GM19455 (cell line): ENCODE measurements around the gene ATP6AP1.
A peak's percentile ranks its signal among the peaks of the same experiment; 100 is the strongest.

ENCODE experiments used
- ATAC-seq: cut with Tn5 transposase; IDR thresholded peaks from one replicate; pipeline ENCODE4 v1.9.1; 2021; ENCODE audit not compliant: unreplicated experiment

ATP6AP1 gene

GRCh38 chrX:154446430-154446829 lies 18.0 kb downstream of the ATP6AP1 start:
- ATAC-seq, result no peak

- no peak for ATAC-seq
These were observed 20.0 kb downstream of the ATP6AP1 start for GRCh38 chrX:154448484-154448883.

GRCh38 chrX:154449618-154450017 lies 21.1 kb downstream of the ATP6AP1 start:
- ATAC-seq, result no peak

DNA sequence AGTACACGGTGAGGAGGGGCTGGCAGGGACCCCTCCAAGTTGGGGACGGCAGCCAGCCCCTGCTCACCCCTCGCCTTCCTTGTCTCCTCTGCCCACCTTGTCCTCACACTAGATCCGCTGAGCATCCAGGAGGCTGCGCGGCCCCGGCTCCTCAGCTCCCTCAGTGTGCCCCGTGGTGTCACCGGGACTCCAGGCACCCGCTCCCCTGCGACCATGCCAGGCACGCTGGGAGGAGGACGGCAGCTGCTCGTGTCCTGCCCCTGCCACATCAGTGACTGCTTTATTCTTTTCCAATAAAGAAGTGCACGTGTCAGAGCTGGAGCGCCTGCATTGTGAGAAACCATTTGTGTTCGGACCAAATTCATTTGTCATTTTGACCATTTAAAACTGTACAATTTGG lies 21.8 kb downstream of the ATP6AP1 start:
- ATAC-seq, result no peak

GRCh38 chrX:154452823-154453222 lies 24.3 kb downstream of the ATP6AP1 start:
- no peak for ATAC-seq

DNA sequence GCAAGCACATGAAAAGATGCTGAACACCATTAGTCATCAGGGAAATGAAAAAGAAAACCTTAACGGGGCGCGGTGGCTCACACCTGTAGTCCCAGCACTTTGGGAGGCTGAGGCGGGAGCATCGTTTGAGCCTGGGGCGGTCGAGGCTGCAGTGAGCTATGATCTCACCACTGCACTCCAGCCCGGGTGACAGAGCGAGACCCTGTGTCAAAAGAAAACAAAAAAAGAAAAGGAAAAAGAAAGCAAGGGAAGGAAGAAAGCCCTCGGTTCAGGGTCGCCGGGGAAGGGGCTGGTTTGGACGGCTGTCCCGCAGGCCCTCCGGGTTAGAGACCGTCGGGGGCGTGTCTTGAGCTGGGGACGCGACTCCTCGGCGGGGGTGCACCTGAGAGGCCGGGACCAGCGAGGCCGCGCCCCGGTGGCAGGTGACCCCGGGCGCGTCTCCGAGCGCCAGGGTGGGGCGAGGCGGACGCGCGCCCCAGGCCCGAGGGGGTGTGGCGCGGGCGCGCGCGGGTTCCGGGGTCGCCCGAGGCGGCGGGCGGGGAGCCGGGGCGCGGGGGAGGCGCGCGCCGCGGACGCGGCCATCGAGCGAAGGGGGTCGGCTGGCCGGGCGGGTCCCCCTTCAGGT lies 29.1 kb downstream of the ATP6AP1 start:
- ATAC-seq, result peak; percentile 33

DNA sequence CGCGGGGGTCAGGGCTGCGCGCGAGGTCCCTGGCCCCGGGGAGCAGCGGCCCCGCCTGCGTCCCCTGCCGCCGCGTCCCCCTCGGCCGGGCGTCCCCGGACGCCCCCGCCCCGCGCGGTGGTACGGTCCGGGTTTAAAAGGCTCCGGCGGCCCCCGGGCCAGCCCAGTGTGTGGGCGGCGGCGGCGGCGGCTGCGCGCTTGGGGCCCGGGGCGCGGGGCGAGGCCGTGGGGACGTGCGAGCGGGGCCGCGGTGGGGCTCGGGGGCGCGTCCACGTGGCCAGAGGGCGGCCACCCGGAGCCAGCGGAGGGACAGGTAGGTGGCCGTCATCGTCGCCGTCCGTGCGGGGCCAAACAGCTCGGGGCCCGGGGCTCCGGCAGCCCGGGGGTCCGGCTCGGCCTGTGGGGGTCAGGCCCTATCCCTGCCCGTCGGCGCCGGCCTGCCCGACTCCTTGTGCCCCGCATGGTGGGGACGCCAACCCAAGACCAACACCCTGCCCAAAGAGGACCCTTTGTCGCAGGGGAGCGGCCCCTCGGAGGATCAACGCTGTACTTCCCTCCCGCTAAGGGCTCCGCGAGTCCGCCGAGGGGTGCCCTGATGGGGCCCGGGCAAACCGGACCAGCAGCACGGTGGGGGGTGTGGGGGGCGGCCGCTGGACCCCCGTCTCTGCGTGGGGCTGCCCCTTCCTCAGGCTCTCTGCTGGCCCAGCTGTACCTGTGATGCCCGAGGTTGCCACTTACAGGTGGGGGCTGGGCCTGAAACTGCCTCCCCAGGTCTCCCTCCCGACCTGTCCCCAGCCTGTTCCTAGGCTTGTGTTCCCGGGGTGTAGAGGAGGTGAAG lies 29.9 kb downstream of the ATP6AP1 start, which contains the start of gene PLXNA3:
TSS of gene PLXNA3 (plus strand) at position 166 of the 838 bp plus-strand sequence. CDS start 1,903 bp downstream, outside the sequence.
- peak; percentile 50 for ATAC-seq

DNA sequence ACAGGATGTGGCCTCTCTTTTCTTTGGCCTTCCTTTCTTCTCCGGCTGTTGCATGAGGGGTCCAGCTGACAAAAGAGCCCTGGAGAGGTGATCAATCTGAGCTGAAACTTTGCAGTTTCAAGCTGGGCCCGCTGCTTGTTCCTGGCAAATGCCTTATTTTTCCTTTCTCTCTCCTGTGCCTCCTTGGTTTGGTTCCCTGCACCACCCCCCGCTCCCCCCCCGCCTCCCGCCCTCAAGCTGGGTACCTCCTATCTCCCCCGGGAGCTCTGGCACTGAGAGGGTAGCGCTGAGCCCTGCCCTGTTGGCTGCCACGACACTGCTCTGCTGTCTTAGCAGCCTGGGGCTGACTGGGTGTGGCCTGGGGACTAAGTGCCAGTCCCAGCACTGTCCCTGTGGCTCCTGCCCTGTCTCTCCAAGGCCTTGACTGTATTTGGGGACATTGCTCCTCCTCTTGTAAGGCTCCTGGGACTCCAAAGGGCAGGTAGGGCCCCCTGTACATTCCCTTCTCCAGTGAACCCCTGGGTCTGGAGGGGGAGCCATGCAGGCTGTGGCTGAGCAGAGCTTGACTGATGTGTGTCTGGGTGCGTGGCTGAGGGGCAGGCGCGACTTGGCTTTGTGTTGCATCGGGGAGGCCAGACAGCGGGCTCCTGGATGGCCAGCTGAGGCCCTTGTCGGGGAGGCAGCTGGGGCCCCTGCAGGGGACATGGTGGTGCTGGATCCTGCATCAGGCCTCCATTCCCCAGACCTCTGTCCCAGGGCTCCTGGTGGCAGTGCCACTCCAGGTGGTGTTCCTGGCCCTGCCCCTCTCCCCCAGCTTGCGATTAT lies 30.7 kb downstream of the ATP6AP1 start:
- no peak for ATAC-seq

DNA sequence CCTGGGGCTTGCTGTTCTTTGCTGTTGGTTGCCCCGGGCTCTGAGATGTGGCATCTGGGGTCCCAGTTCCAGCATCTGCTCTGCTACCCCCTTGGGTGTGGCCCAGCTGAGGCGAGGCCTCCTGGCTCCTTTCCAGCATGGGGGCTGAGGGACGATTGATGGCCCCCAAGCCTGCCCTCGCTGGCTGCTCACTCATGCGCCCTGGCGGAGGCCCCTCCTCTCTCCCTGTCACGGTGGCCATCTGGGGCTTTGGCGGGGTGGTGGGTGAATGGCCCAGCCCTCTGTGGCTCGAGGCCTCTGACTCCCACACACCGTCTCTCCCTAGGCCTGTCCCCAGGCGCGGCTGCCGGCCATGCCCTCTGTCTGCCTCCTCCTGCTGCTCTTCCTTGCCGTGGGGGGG lies 31.4 kb downstream of the ATP6AP1 start:
- no peak for ATAC-seq

DNA sequence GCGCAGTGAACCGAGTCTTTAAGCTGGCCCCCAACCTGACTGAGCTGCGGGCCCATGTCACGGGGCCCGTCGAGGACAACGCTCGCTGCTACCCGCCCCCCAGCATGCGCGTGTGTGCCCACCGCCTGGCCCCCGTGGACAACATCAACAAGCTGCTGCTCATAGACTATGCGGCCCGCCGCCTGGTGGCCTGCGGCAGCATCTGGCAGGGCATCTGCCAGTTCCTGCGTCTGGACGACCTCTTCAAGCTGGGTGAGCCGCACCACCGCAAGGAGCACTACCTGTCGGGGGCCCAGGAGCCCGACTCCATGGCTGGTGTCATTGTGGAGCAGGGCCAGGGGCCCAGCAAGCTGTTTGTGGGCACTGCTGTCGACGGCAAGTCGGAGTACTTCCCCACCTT lies 31.8 kb downstream of the ATP6AP1 start:
- no peak for ATAC-seq

DNA sequence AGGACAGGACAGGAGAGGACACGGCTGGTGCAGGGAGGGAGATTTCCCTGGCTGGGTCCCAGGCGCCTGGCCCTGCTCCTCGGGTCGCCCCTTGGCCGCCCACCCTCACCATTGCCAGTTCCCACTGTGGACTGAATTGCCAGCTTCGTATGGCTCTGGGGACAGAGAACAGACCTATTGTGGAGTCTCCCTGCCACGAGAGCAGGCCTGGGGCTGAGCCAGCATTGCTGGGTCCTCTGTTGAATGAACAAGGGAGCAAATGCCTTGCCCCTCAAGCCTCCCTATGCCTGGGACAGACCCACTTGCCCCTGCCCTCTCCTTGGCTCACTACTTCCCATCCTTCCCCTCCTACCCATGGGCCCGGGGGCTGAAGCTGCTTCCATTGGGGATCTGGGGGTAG lies 33.9 kb downstream of the ATP6AP1 start:
- no peak for ATAC-seq

DNA sequence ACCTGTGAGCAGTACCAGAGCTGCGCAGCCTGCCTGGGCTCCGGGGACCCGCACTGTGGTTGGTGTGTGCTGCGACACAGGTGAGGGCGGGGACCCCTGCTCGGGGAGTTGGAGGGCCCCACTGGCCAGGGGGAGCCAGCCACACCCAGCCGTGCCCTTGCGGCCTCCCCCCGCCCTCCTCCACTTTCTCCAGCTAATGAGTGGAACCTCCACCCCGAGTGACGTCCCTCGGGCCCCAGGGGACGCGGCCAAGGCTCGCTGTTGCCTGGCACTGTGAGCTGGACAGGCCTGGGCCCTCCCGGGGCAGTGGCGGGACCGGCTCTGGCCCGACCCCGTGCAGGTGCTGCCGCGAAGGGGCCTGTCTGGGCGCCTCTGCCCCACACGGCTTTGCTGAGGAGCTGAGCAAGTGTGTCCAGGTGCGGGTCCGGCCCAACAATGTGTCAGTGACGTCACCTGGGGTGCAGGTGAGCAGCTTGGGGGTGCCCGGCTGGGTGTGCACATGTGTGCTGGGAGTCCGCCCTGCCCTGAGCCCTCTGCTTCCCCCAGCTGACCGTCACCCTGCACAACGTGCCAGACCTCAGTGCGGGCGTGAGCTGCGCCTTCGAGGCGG lies 35.2 kb downstream of the ATP6AP1 start:
- no peak for ATAC-seq

DNA sequence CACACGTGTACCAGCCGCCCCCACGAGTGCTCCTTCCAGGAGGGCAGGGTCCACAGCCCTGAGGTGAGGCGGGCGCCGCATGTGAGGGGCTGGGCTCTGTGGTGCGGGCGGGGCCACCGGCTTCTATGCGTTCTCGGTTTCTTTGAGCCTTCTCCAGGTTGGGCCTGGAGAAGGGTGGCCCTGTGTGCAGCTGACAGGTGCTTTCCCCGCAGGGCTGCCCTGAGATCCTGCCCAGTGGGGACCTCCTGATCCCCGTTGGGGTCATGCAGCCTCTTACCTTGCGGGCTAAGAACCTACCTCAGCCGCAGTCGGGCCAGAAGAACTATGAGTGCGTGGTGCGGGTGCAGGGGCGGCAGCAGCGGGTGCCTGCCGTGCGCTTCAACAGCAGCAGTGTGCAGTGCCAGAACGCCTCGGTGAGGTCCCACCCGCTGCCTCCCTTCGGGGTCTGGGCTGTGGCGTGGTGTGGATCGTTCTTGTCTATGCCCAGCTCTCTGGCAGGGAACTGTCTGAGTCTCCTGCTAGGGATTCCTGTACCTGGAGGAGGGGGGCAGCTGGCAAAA lies 36.4 kb downstream of the ATP6AP1 start:
- no peak for ATAC-seq

GRCh38 chrX:154465601-154466000 lies 37.1 kb downstream of the ATP6AP1 start:
- no peak for ATAC-seq

- no peak for ATAC-seq
These were observed 37.6 kb downstream of the ATP6AP1 start for GRCh38 chrX:154466036-154466435.

GRCh38 chrX:154466907-154467306 lies 38.4 kb downstream of the ATP6AP1 start:
- no peak for ATAC-seq

- ATAC-seq, result no peak
These were observed 39.1 kb downstream of the ATP6AP1 start for GRCh38 chrX:154467556-154467955.

- ATAC-seq, result no peak
These were observed 39.7 kb downstream of the ATP6AP1 start for GRCh38 chrX:154468217-154468616.

DNA sequence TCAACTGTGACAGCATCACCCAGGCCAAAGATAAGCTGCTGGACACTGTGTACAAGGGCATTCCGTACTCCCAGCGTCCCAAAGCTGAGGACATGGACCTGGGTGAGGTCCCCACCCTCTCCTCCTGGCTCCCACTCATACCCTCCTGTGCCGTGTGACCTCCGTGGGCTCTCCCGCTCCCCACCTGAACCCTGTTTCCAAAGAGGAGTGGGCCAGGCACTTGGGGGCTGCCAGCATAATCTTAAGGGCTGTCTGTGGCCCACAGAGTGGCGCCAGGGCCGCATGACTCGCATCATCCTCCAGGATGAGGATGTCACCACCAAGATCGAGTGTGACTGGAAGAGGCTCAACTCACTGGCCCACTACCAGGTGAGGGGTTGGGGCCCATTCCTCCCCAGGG lies 40.6 kb downstream of the ATP6AP1 start:
- no peak for ATAC-seq

DNA sequence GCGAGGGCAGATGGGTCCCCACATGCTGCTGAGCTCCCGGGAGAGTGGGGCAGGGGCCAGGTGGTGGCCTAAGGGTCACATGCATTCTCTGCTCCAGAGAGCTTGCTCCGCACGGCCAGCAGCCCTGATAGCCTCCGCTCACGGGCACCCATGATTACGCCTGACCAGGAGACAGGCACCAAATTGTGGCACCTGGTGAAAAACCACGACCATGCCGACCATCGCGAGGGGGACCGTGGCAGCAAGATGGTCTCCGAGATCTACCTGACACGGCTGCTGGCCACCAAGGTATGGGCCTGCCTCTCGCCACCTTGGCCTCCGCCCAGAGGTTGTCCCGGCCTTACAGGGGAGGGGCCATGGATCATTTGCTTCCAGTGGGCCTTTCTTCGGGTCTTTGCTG lies 41.4 kb downstream of the ATP6AP1 start:
- ATAC-seq, result no peak

GRCh38 chrX:154470434-154470833 lies 42.0 kb downstream of the ATP6AP1 start:
- no peak for ATAC-seq
